ENCODE results near the gene IRF2. TPM values are rescaled to one million over a fixed set of nuclear protein-coding genes. Genes with fewer than 3 reads are reported as not detected.

The IRF2 gene
- total RNA-seq, 3 donors from 2014 or later (not counting 1 experiment from before 2014, with no cell fraction given), result 50.6 to 68.5 (median 59.8) TPM

DNA sequence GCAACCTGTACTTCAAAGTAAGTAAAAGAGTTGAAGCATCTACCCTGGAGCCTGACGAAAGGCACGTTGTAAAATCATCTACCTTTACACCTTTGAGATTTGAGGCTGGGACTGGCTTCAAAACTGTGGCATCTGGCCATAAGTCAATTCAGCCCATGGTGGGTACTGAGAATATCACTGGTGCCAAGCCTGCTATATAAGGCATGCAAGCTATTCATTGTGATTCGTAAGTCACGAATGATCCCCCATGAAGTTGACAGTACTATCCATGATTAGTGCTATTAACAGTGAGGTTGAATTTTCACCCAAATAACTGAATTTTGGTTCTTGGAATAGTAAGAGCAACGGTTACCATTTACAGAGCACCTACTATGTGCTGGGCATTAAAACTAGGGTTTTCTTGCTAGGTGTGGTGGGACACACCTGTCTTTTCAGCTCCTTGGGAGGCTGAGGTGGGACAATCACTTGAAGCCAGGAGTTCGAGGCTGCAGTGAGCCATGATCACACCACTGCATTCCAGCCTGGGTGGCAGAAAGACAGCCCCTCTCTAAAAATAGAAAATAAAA lies 39.8 kb downstream of the IRF2 start:
- Mint-ChIP-seq H3K4me3 (no peak overlapping the region), H3K27me3 (ENCODE audit: low read depth in 2 of 2) (no peaks in the 10 kb centered on the region), H3K4me1 (peaks cover 73 to 86% of the 10 kb centered on the region in 2 donors), H3K27ac (peak overlapping the region; percentile 4 to 9), H3K9me3 (no peaks in the 10 kb centered on the region), H3K36me3 (no peaks in the 10 kb centered on the region)
- ATAC-seq (no peak), DNase-seq (no peak)
- Histone ChIP-seq H3K9me3 (ENCODE audit: control insufficient read depth, insufficient read depth, low read length) (no peaks in the 10 kb centered on the region), H3K4me3 (ENCODE audit: low read length) (no peak overlapping the region), H3K4me1 (ENCODE audit: control insufficient read depth, insufficient read depth, low read length) (peaks cover 15% of the 10 kb centered on the region), H3K27me3 (ENCODE audit: control insufficient read depth, insufficient read depth, low read length) (no peaks in the 10 kb centered on the region), H3K27ac (ENCODE audit: low read length) (no peak overlapping the region), H3K36me3 (ENCODE audit: control insufficient read depth, insufficient read depth, low read length) (no peaks in the 10 kb centered on the region)
- TF ChIP-seq, protein P1, sequence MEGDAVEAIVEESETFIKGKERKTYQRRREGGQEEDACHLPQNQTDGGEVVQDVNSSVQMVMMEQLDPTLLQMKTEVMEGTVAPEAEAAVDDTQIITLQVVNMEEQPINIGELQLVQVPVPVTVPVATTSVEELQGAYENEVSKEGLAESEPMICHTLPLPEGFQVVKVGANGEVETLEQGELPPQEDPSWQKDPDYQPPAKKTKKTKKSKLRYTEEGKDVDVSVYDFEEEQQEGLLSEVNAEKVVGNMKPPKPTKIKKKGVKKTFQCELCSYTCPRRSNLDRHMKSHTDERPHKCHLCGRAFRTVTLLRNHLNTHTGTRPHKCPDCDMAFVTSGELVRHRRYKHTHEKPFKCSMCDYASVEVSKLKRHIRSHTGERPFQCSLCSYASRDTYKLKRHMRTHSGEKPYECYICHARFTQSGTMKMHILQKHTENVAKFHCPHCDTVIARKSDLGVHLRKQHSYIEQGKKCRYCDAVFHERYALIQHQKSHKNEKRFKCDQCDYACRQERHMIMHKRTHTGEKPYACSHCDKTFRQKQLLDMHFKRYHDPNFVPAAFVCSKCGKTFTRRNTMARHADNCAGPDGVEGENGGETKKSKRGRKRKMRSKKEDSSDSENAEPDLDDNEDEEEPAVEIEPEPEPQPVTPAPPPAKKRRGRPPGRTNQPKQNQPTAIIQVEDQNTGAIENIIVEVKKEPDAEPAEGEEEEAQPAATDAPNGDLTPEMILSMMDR (IDR thresholded peaks at IDR 0.05), result no peak
- intact Hi-C loops (cut with micrococcal nuclease), result no loop called here
- 94% methylated on average over 6 of the region's 6 CpGs for WGBS (ENCODE audit: insufficient coverage)

DNA sequence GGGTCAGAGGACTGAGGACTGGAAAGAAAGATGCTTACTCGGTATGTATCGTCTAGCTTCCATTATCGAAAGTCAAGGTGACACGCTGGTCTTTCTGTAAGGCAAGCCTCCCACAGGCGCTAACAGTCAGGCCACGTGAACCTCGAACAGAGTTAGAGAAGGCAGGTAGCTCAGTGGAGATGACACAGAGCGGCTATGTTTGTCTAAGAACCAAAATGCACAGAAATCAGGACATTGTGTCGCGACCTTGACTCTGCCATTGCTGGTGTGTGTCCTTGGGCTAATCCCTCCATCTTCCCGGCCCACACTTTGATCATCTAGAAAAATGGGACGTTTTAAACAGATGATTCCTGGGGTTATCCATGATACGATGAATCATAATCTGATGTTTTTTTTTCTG lies 40.3 kb downstream of the IRF2 start:
- H3K27ac ChIP-seq (ENCODE audit: low read length), result no peak overlapping the region
- no peaks in the 10 kb centered on the region for H3K9me3 ChIP-seq (ENCODE audit: control insufficient read depth, insufficient read depth, low read length)
- H3K27me3 ChIP-seq (ENCODE audit: control insufficient read depth, insufficient read depth, low read length), result no peaks in the 10 kb centered on the region
- TF ChIP-seq, protein P1 (IDR thresholded peaks at IDR 0.05), result no peak
- Mint-ChIP-seq H3K27me3 (ENCODE audit: low read depth in 2 of 2) (no peaks in the 10 kb centered on the region), H3K4me3 (no peak overlapping the region), H3K36me3 (no peaks in the 10 kb centered on the region), H3K27ac (peak overlapping the region; percentile 9 to 51), H3K4me1 (peaks cover 73 to 85% of the 10 kb centered on the region in 2 donors), H3K9me3 (no peaks in the 10 kb centered on the region)
- no peak overlapping the region for H3K4me3 ChIP-seq (ENCODE audit: low read length)
- no peak for DNase-seq
- intact Hi-C loops (cut with micrococcal nuclease), result no loop called here
- H3K4me1 ChIP-seq (ENCODE audit: control insufficient read depth, insufficient read depth, low read length), result peaks cover 15% of the 10 kb centered on the region
- 91% methylated on average over 13 of the region's 13 CpGs for WGBS (ENCODE audit: insufficient coverage)
- no peaks in the 10 kb centered on the region for H3K36me3 ChIP-seq (ENCODE audit: control insufficient read depth, insufficient read depth, low read length)
- no peak for ATAC-seq

DNA sequence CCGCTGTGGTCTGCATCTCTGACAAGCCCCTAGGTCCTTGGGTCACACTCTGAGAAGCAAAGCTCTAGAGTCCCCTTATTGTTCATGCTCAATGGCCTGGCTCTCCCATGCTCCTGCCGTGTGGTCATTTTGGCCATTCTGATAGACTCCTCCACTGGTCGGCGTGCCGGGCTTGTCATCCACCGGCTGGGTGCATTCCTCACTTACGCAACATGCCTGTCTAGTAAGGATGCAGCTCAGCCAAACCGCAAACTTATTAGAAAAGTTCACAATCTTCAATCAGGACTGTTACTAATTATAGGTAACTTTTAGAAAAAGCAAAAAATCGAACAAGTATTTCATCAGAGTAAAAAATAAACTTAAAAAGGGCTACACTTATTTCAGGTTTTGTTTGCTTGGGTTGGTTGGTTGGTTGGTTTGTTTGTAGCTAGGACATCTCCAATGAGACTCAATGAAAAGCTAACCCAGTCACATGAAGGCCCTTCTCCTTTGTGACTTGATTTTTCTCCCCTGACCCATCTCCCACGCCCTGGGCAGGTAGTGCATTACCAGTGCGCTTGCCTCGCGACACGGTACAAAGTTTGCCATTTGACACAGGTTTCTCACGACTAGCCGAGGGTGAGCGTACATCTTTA lies 41.0 kb downstream of the IRF2 start:
- no peaks in the 10 kb centered on the region for H3K36me3 Mint-ChIP-seq

More for the DNA sequence above, 41.0 kb downstream of the IRF2 start:
- Mint-ChIP-seq H3K4me3 (no peak overlapping the region), H3K9me3 (no peaks in the 10 kb centered on the region), H3K4me1 (peaks cover 68 to 79% of the 10 kb centered on the region in 2 donors), H3K27me3 (ENCODE audit: low read depth in 2 of 2) (no peaks in the 10 kb centered on the region), H3K27ac (peak overlapping the region; percentile 9 to 51)
- intact Hi-C loops (cut with micrococcal nuclease), result no loop called here
- DNase-seq, result no peak
- Histone ChIP-seq H3K4me3 (ENCODE audit: low read length) (no peak overlapping the region), H3K36me3 (ENCODE audit: control insufficient read depth, insufficient read depth, low read length) (peaks cover 5% of the 10 kb centered on the region), H3K27me3 (ENCODE audit: control insufficient read depth, insufficient read depth, low read length) (no peaks in the 10 kb centered on the region), H3K4me1 (ENCODE audit: control insufficient read depth, insufficient read depth, low read length) (peaks cover 10% of the 10 kb centered on the region), H3K27ac (ENCODE audit: low read length) (no peak overlapping the region), H3K9me3 (ENCODE audit: control insufficient read depth, insufficient read depth, low read length) (no peaks in the 10 kb centered on the region)
- WGBS (ENCODE audit: insufficient coverage), result 95% methylated on average over 16 of the region's 17 CpGs
- ATAC-seq, result no peak
- TF ChIP-seq, protein P1 (IDR thresholded peaks at IDR 0.05), result no peak
